OCI-LY7 (cell line): Measurements from ENCODE around the gene ELL.
"Not testable (repeated sequence)": the region's sequence is repeated elsewhere in the genome, so short reads cannot be mapped to it uniquely, and the experiment has no call there.

ENCODE experiments used
- CTCF ChIP-seq: fragments of 200-600 bp; sonication (generic); conservative IDR thresholded peaks from 2 replicates; pipeline ENCODE4 v1.5.1; 2014; ENCODE audit warnings: mild to moderate bottlenecking, antibody characterized with exemption, low read length, moderate library complexity, mixed read lengths
- EZH2phosphoT487 ChIP-seq: fragments of 200-600 bp; sonication (generic); IDR thresholded peaks from 2 replicates; pipeline ENCODE4 v1.6.1; 2018; ENCODE audit warnings: low read depth, borderline replicate concordance, mild to moderate bottlenecking, mixed run types, antibody characterized with exemption, low read length, moderate library complexity, mixed read lengths

- TF ChIP-seq EZH2phosphoT487, CTCF: not testable (repeated sequence)
Observed at GRCh38 chr19:18540200-18540599, 18.3 kb upstream of the ELL start.
